Epithelial cell of esophagus (primary cell): ENCODE measurements around the gene SH2D2A.

Experiments
- DNase-seq: peaks from one replicate; pipeline ENCODE4 v3.0.0; 2010; ENCODE audit warnings: low read depth
- H3K4me3 ChIP-seq: 2 replicates; pipeline ENCODE4 v1.5.1; 2011; ENCODE audit warnings: mild to moderate bottlenecking, low read length, control low read depth
- CTCF ChIP-seq: IDR thresholded peaks from 2 replicates; pipeline ENCODE4 v1.5.1; 2011; ENCODE audit warnings: low read depth, mild to moderate bottlenecking, low read length, control low read depth, inconsistent platforms; ENCODE audit not compliant: insufficient read depth; ENCODE audit errors: missing control alignments

The SH2D2A gene

DNA sequence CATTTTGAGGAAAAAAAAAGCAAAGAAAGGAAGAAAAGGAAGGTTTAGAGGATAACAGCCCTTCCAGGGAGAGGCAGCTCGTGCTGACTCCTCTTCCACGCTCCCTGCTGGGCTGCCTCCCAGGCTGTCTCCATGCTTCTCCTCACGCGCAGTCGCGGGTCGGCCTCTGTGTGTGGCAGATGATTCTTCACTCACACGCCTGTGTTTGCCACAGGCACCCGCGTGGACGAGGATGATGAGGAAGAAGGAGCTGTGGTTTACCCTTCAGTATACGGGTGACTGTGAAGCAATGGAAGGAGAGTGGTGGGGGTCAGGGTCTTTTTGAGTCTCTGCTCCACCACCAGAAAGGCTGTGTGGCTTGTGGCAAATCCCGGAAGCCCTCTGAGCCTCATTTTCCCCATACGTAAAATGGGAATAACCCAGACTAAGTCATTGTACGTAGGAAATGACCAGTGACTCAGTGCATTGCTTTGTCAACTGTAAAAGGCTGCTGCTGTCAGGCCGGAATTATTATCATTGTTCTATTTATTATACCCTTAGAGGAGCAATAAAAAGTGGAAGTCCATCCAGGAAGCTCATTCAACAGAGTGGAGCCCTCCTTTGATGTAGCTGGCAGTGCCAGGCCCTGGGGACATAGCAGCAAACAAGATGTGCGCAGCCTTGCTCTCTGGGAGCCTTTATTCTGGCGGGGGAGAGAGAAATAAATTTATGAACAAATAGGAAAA lies 11.9 kb upstream of the SH2D2A start:
- H3K4me3 ChIP-seq = no peak overlapping the region

DNA sequence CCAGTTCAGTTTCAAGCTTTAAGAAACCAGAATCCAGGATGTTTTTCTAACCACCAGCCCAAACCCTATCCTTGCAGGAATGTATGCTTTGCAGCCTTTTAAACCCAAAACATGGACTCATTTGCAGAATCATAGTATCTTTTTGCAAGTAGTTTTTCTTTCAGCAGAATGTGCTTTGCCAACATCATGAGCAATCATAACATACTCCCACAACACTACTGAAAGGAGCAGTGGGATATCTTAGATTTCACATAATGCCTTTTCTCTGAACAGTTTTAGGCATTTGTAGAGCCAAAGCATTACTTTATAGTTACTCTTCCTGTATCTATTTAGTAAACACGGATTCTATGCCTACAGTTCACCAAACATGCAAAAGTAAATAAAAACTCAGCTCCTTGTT lies 10.0 kb upstream of the SH2D2A start:
- no peak for DNase-seq
- TF ChIP-seq CTCF = no peak
- H3K4me3 ChIP-seq = no peak overlapping the region

More for the DNA sequence above, 11.9 kb upstream of the SH2D2A start:
- no peak for TF ChIP-seq CTCF
- DNase-seq = no peak

GRCh38 chr1:156823210-156823790 lies 6.7 kb upstream of the SH2D2A start:
- DNase-seq = peak; percentile 55
- no peak for TF ChIP-seq CTCF

DNA sequence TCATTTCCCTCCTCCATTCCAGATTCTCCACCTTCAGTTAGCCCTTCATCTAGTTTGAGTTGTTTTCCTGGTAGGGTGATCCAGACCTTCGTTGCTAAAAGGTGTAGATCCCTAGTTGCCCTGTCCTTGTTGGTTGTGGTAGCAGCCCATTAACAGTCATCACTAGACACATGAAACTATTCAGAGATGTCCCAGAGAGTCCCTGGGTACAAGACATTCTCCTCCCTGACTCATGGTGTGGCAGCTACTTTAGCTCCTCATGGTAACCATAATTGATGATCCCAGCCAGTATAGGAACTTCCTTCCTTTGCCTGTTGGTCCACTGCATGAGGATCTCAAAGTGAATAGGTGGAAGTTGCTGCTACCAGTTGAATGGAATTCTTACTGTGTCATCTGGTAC lies 6.0 kb upstream of the SH2D2A start:
- no peak overlapping the region for H3K4me3 ChIP-seq
- TF ChIP-seq CTCF = no peak
- DNase-seq = no peak

More at GRCh38 chr1:156823210-156823790, 6.7 kb upstream of the SH2D2A start:
- H3K4me3 ChIP-seq = no peak overlapping the region

GRCh38 chr1:156821801-156822200 lies 5.2 kb upstream of the SH2D2A start:
- DNase-seq = no peak

GRCh38 chr1:156815961-156816422 lies 656 bp downstream of the SH2D2A start:
- H3K4me3 ChIP-seq = no peak overlapping the region
- no peak for DNase-seq

More at GRCh38 chr1:156821801-156822200, 5.2 kb upstream of the SH2D2A start:
- H3K4me3 ChIP-seq = no peak overlapping the region
- no peak for TF ChIP-seq CTCF

More at GRCh38 chr1:156815961-156816422, 656 bp downstream of the SH2D2A start:
- no peak for TF ChIP-seq CTCF
